Left lung (tissue), 10 donors: Measurements from ENCODE around the gene ACTN1. TPM values are rescaled to one million over a fixed set of nuclear protein-coding genes. Genes with fewer than 3 reads are reported as not detected.

Experiments
- ATAC-seq: fragments of 200-7000 bp; cut with Tn5 transposase; one replicate; pipeline ENCODE4 v1.9.1; 2020; ENCODE audit warnings: moderate library complexity
- DNase-seq, 4 donors: peaks; one replicate each; pipeline ENCODE4 v3.0.0-alpha.2; 2013 to 2020
- H3K27ac ChIP-seq, 2 donors: fragments of 200-600 bp; sonication (generic) in 1 of 2; one replicate each; pipeline versions ENCODE4 v1.5.0 to v1.8.0; 2020 to 2021
- H3K27me3 ChIP-seq, 2 donors: fragments of 200-600 bp; sonication (generic) in 1 of 2; one replicate each; pipeline versions ENCODE4 v1.5.0 to v1.8.0; 2020 to 2021
- H3K36me3 ChIP-seq, 2 donors: fragments of 200-600 bp; sonication (generic) in 1 of 2; one replicate each; pipeline versions ENCODE4 v1.5.0 to v1.8.0; 2020 to 2021
- H3K4me1 ChIP-seq, 2 donors: fragments of 200-600 bp; one replicate each; pipeline ENCODE4 v1.8.0; 2021
- H3K4me3 ChIP-seq, 2 donors: fragments of 200-600 bp; sonication (generic) in 1 of 2; one replicate each; pipeline versions ENCODE4 v1.5.0 to v1.8.0; 2020 to 2021; ENCODE audit warnings: mild to moderate bottlenecking in 1 of 2
- H3K9me3 ChIP-seq, 2 donors: fragments of 200-600 bp; sonication (generic) in 1 of 2; one replicate each; pipeline versions ENCODE4 v1.5.0 to v1.8.0; 2020 to 2021
- intact Hi-C, 2 donors: fragments of 100-400 bp; cut with DNase I; formaldehyde crosslinking; loops; one replicate each; pipeline versions ENCODE4 v1.11.2 to v1.14.2; 2022
- polyA plus RNA-seq, 6 donors: library from polyadenylated mRNA; unstranded; fragments of 120-200 nt; gene quantifications; one replicate each; pipeline ENCODE4 v1.2.1, GENCODE V29; 2013; ENCODE audit not compliant: insufficient read length in 6 of 6
- total RNA-seq, 2 donors: library from RNA; stranded (reverse); fragmentation: NEBNext Ultra II Directional; extraction: Animal tissue kit (Norgen Biotek cat#: 25700); gene quantifications; one replicate each; pipeline ENCODE4 v1.2.1, GENCODE V29; 2021
- TF ChIP-seq, protein P1 (sequence below), 2 donors: fragments of 200-600 bp; sonication (generic) in 1 of 2; IDR thresholded peaks; one replicate each; pipeline versions ENCODE4 v1.5.0 to v1.8.0; 2021; ENCODE audit warnings: antibody characterized with exemption in 2 of 2
- donor health status: DM: no; HTN: yes; CAD: no.
- donor health status: DM: no; HTN: no; CAD: no.

Gene ACTN1
- total and polyA plus RNA-seq, 8 donors: 125 to 225 (median 146) TPM

GRCh38 chr14:69017706-69018105, 38.6 kb upstream of the ACTN1 start:
- DNase-seq: no peak
- no peak overlapping the region for H3K27ac ChIP-seq
- no peak overlapping the region for H3K4me3 ChIP-seq
- no peaks in the 10 kb centered on the region for H3K27me3 ChIP-seq
- no peak for ATAC-seq
- no peaks in the 10 kb centered on the region for H3K9me3 ChIP-seq
- TF ChIP-seq, protein P1, sequence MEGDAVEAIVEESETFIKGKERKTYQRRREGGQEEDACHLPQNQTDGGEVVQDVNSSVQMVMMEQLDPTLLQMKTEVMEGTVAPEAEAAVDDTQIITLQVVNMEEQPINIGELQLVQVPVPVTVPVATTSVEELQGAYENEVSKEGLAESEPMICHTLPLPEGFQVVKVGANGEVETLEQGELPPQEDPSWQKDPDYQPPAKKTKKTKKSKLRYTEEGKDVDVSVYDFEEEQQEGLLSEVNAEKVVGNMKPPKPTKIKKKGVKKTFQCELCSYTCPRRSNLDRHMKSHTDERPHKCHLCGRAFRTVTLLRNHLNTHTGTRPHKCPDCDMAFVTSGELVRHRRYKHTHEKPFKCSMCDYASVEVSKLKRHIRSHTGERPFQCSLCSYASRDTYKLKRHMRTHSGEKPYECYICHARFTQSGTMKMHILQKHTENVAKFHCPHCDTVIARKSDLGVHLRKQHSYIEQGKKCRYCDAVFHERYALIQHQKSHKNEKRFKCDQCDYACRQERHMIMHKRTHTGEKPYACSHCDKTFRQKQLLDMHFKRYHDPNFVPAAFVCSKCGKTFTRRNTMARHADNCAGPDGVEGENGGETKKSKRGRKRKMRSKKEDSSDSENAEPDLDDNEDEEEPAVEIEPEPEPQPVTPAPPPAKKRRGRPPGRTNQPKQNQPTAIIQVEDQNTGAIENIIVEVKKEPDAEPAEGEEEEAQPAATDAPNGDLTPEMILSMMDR (IDR thresholded peaks at IDR 0.05): no peak
- H3K36me3 ChIP-seq: no peaks in the 10 kb centered on the region
- intact Hi-C loops: no loop called here
- peaks cover 10 to 21% of the 10 kb centered on the region in 2 donors for H3K4me1 ChIP-seq

GRCh38 chr14:69014829-69015259, 35.7 kb upstream of the ACTN1 start:
- Histone ChIP-seq H3K27me3 (no peaks in the 10 kb centered on the region), H3K9me3 (no peaks in the 10 kb centered on the region), H3K4me3 (no peak overlapping the region), H3K36me3 (no peaks in the 10 kb centered on the region), H3K4me1 (peaks cover 10 to 28% of the 10 kb centered on the region in 2 donors), H3K27ac (peak overlapping the region in 1 of 2 donors; percentile 83)
- intact Hi-C loops: no loop called here
- ATAC-seq (no peak), DNase-seq (no peak)
- TF ChIP-seq, protein P1 (IDR thresholded peaks at IDR 0.05): no peak

DNA sequence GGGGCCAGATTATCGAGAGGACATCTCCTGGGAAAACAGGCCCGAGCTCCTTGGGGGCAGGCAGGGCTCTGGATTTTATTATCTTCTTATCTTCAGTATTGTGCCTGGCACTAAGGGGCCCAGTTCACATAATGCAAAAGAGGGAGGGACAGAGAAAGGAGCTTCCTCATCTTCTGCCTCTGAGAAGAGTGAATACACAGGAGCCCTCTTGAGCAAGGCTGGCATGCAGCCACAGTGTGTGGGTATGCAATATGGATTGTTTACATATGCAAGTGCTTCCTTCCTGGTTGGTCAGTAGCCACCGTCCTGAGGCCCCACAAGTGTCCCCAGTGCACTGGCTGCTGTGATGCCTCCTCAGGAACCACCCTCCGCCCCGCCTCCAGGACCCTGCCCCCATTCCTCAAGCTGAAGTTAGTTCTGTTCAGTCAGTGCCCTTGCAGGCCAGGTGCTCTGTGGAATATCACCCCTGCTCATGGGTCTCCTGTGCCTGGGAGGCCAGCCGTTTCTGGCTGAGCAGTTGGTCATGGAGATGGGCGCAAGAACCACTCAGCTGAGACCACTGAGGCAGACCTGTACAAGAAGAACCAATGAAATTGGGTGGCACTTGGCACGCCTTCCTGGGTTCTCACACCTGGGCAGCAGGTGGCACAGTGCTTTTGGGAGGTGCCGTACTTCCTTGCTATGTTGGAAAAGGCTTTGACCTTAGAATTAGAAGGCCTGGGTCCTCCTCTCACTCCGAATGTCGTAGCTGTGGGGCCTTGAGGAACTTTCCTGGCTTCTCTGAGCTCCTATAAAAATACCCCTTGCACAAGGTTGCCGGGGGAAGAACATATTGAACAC, 35.1 kb upstream of the ACTN1 start:
- intact Hi-C loops: no loop called here
- peaks cover 10 to 28% of the 10 kb centered on the region in 2 donors for H3K4me1 ChIP-seq
- peak; percentile 42 to 93 (median 88) for DNase-seq
- H3K36me3 ChIP-seq: no peaks in the 10 kb centered on the region
- H3K27me3 ChIP-seq: no peaks in the 10 kb centered on the region
- H3K9me3 ChIP-seq: no peaks in the 10 kb centered on the region
- TF ChIP-seq, protein P1 (IDR thresholded peaks at IDR 0.05): no peak
- no peak overlapping the region for H3K4me3 ChIP-seq
- ATAC-seq: peak; percentile 95
- H3K27ac ChIP-seq: peak overlapping the region in 1 of 2 donors; percentile 83

DNA sequence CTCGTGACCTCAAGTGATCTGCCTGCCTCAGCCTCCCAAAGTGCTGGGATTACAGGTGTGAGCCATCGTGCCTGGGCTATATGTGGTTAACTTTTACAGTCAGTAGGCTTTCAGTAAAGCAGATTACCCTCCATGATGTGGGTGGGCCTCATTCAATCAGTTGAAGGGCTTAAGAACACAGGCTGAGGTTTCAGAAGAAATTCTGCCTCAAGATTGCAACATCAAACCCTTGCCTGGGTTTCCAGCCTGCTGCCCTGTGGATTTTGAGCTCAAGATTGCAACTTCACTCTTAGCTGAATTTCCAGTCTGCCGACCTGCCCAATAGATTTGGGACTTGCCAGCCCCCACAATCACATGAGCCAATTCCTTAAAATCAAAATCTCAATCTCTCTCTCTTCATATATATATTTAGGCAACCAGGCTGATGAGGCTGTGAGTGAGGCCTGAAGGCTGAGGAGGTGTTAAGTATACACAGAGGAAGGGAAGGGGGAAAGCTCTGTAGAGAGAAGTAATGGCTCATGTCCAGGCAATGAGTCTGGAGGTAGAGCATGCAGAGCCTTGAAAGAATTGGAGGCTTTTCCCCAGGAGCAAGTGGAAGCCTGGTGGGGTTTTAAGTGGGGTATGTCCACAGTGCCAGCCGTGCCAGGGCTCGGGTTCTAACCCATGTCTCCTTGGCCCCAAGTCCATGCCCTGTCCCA, 33.3 kb upstream of the ACTN1 start:
- Histone ChIP-seq H3K36me3 (no peaks in the 10 kb centered on the region), H3K4me3 (no peak overlapping the region), H3K27me3 (no peaks in the 10 kb centered on the region), H3K27ac (peak overlapping the region in 1 of 2 donors; percentile 70), H3K9me3 (no peaks in the 10 kb centered on the region), H3K4me1 (peaks cover 10 to 28% of the 10 kb centered on the region in 2 donors)
- TF ChIP-seq, protein P1 (IDR thresholded peaks at IDR 0.05): no peak
- peak in 1 of 4 donors; percentile 35 for DNase-seq
- intact Hi-C loops: no loop called here
- ATAC-seq: no peak

- Histone ChIP-seq H3K36me3 (no peaks in the 10 kb centered on the region), H3K27ac (no peak overlapping the region), H3K9me3 (no peaks in the 10 kb centered on the region), H3K4me1 (peaks cover 10 to 34% of the 10 kb centered on the region in 2 donors), H3K27me3 (no peaks in the 10 kb centered on the region), H3K4me3 (no peak overlapping the region)
- intact Hi-C loops: no loop called here
- no peak for DNase-seq
- no peak for ATAC-seq
- TF ChIP-seq, protein P1 (IDR thresholded peaks at IDR 0.05): no peak
These were observed 31.5 kb upstream of the ACTN1 start for GRCh38 chr14:69010648-69011047.
